MCF 10A (cell line): ENCODE measurements around the gene XPNPEP1. TPM values are rescaled to one million over a fixed set of nuclear protein-coding genes. Genes with fewer than 3 reads are reported as not detected.

ENCODE experiments used
- BruUV-seq: library from RNA; stranded (reverse); fragments of 400-500 nt; replicated peaks from 2 replicates; lab custom pipeline; 2021; lab: Mats Ljungman, UMichigan
- CTCF ChIA-PET: fragments of 300-600 bp; sonication (Branson Sonifier 250); formaldehyde crosslinking; extraction: SDS; loops from one replicate; lab custom pipeline; 2021; ENCODE audit warnings: antibody characterized with exemption, inconsistent platforms; lab: Yijun Ruan, JAX
- POLR2A ChIA-PET: fragments of 300-600, 350-650 bp; sonication (Branson Sonifier 250); formaldehyde crosslinking; extraction: SDS; loops from one replicate; lab custom pipeline; 2020; ENCODE audit warnings: antibody characterized with exemption, inconsistent platforms; lab: Yijun Ruan, JAX
- DNase-seq: peaks from one replicate; pipeline ENCODE4 v3.0.0-alpha.2; 2018; ENCODE audit not compliant: unreplicated experiment
- H3K27ac Mint-ChIP-seq: one replicate; pipeline ENCODE4 v1.8.0; 2022; ENCODE audit warnings: mild to moderate bottlenecking, low read depth, mixed read lengths; ENCODE audit not compliant: unreplicated experiment
- H3K27me3 Mint-ChIP-seq: one replicate; pipeline ENCODE4 v1.8.0; 2022; ENCODE audit warnings: mixed read lengths; ENCODE audit not compliant: insufficient read depth, unreplicated experiment
- H3K36me3 Mint-ChIP-seq: one replicate; pipeline ENCODE4 v1.8.0; 2022; ENCODE audit warnings: mild to moderate bottlenecking, moderate library complexity, mixed read lengths; ENCODE audit not compliant: insufficient read depth, unreplicated experiment
- H3K4me1 Mint-ChIP-seq: one replicate; pipeline ENCODE4 v1.8.0; 2022; ENCODE audit warnings: mixed read lengths; ENCODE audit not compliant: insufficient read depth, unreplicated experiment
- H3K4me3 Mint-ChIP-seq: one replicate; pipeline ENCODE4 v1.8.0; 2022; ENCODE audit warnings: mild to moderate bottlenecking, moderate library complexity, mixed read lengths; ENCODE audit not compliant: unreplicated experiment
- H3K9me3 Mint-ChIP-seq: one replicate; pipeline ENCODE4 v1.8.0; 2022; ENCODE audit warnings: mixed read lengths; ENCODE audit not compliant: unreplicated experiment
- CTCF ChIP-seq: fragments of 200-600 bp; IDR thresholded peaks from one replicate; pipeline ENCODE4 v1.8.0; 2022; ENCODE audit warnings: antibody characterized with exemption, mild to moderate bottlenecking; ENCODE audit not compliant: unreplicated experiment
- intact Hi-C: fragments of 100-400 bp; cut with micrococcal nuclease; formaldehyde crosslinking; loops from 2 replicates; pipeline ENCODE4 v1.14.1; 2022
- total RNA-seq: library from RNA; stranded (reverse); gene quantifications from 2 replicates; pipeline ENCODE4 v1.2.3, GENCODE V29; 2022

The XPNPEP1 gene
- total RNA-seq, 1 experiment from 2014 or later, result 52.1 TPM

DNA sequence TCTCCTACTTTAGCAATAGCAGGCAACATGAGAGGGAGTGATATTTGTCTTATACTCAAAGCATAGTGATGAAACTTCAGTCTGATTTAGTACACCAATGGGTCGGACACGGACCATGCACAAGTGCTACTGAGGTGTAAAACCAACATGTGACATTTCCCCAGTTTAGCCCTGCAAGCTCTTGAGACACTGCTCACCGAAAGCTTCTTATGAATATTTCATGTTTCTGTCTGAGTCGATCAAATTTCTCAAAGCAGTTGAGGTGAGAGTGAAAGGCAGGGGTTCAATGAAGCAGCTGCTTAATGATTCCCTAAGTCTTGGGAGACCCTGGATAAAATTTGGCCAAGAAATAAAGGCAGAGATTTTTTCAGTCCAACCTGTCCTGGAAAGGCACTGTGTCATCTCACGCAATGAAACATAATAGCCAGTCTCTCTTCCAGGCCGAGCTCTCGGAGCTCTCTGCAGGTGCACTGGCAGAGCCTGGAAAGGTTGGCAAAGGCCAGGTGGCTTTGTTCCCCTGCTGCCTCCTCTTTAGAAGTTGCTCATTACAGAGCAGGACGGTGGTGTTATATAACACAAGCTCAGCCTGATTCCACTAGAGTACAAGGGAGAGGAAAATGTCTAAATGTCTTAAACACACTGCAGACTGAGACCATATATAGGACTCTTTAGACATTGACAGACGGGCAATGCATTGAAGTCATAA, 33.9 kb upstream of the XPNPEP1 start:
- Mint-ChIP-seq H3K27me3 (no peaks in the 10 kb centered on the region), H3K4me3 (no peak overlapping the region)

GRCh38 chr10:109956454-109957091, 33.3 kb upstream of the XPNPEP1 start:
- Mint-ChIP-seq H3K36me3 (no peaks in the 10 kb centered on the region), H3K4me3 (no peak overlapping the region), H3K9me3 (no peaks in the 10 kb centered on the region), H3K4me1 (peaks cover 17% of the 10 kb centered on the region), H3K27me3 (no peaks in the 10 kb centered on the region), H3K27ac (no peak overlapping the region)
- peak; percentile 43 for TF ChIP-seq CTCF
- intact Hi-C loops, result loop anchor here (10.0 kb wide), 1 partner anchor 72 kb away; no protein-coding TSS in a partner anchor
- BruUV-seq, result no TSS peak
- DNase-seq, result peak; percentile 54
- ChIA-PET CTCF (interaction anchor here (0.7 to 1.9 kb wide), 3 partner anchors 19 to 128 kb away, joined by 3 to 8 read pairs (median 4); no protein-coding TSS in a partner anchor), POLR2A (interaction anchor here (0.9 kb wide), 1 partner anchor 11 kb away, joined by 3 read pairs; no protein-coding TSS in a partner anchor)

More for the DNA sequence above, 33.9 kb upstream of the XPNPEP1 start:
- intact Hi-C loops, result loop anchor here (10.0 kb wide), 1 partner anchor 72 kb away; no protein-coding TSS in a partner anchor
- Mint-ChIP-seq H3K9me3 (no peaks in the 10 kb centered on the region), H3K27ac (no peak overlapping the region), H3K36me3 (no peaks in the 10 kb centered on the region), H3K4me1 (peaks cover 24% of the 10 kb centered on the region)
- ChIA-PET CTCF (interaction anchor here (0.7 to 1.9 kb wide), 5 partner anchors 13 to 128 kb away, joined by 3 to 8 read pairs (median 4); no protein-coding TSS in a partner anchor), POLR2A (interaction anchor here (0.9 to 1.5 kb wide), 3 partner anchors 8 to 48 kb away, joined by 3 to 5 read pairs (median 3); no protein-coding TSS in a partner anchor)
- no peak for DNase-seq
- no peak for TF ChIP-seq CTCF
- no TSS peak for BruUV-seq

GRCh38 chr10:109953766-109954165, 30.5 kb upstream of the XPNPEP1 start:
- CTCF ChIA-PET, result interaction anchor here (0.6 to 1.2 kb wide), 5 partner anchors 13 to 624 kb away, joined by 3 to 4 read pairs (median 4); no protein-coding TSS in a partner anchor
- Mint-ChIP-seq H3K27me3 (no peaks in the 10 kb centered on the region), H3K27ac (no peak overlapping the region), H3K9me3 (no peaks in the 10 kb centered on the region), H3K36me3 (no peaks in the 10 kb centered on the region), H3K4me3 (no peak overlapping the region), H3K4me1 (peaks cover 13% of the 10 kb centered on the region)
- intact Hi-C loops, result loop anchor here (10.0 kb wide), 1 partner anchor 69 kb away; no protein-coding TSS in a partner anchor
- POLR2A ChIA-PET, result interaction anchor here (0.7 to 1.2 kb wide), 3 partner anchors 20 to 70 kb away, joined by 3 to 4 read pairs (median 4); no protein-coding TSS in a partner anchor
- no TSS peak for BruUV-seq
- no peak for DNase-seq
- no peak for TF ChIP-seq CTCF
